ENCODE data around the gene CIITA.

- TF ChIP-seq POLR2A (IDR thresholded peaks at IDR 0.05) (no peak), POLR2AphosphoS5 (IDR thresholded peaks at IDR 0.05) (no peak), EP300 (IDR thresholded peaks at IDR 0.05; ENCODE audit: low read depth) (no peak)
These were observed 72.5 kb downstream of the CIITA start for GRCh38 chr16:10949424-10949970.

Measured in transverse colon (tissue), 3 donors.